ENCODE measurements around the gene RANGAP1.

The RANGAP1 gene

DNA sequence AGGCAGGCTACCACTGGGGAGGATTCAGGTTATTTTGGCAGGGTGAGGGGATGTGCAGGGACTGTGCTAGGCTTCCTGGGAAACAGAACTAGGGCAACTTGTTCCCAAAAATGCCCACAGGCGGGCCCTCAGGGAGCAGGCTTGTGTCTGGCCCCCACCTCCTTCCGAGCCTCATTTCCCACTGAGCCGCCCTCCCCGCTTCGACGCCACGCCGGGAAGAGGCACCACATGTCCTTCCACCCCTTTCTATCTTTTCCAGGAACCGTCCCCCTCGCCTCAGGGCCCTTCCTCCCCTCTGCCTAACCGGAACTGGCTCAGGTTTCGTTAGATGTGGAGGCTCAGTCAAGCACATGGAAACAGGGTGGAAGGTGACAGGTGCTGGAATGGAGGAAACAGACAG is 35.9 kb downstream of the RANGAP1 start:
- no peaks in the 10 kb centered on the region for H3K36me3 ChIP-seq (ENCODE audit: control insufficient read depth, insufficient read depth, low read length)
- no peaks in the 10 kb centered on the region for H3K4me1 ChIP-seq

DNA sequence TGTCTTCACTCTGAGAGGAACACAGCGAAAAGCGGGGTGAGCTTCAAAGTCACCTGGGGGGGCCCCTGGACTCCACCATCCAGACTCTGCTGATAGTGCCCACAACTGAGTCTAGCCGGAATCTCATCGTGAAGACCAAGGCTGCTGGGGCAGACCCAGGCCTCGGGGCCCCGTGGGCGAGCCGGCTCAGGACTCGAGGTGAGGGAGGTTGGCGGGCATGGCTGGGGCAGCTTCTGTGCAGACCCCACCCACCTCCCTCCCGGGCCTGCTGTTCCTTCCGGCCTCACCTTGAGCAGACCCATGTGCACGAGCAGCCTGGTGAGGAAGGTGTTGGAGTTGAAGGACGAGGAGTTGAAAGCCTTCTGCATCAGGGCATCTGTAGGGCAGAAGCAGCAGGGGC is 36.5 kb downstream of the RANGAP1 start:
- H3K4me3 ChIP-seq (ENCODE audit: low read depth, low read length), result no peak overlapping the region
- H3K79me2 ChIP-seq, result no peaks in the 10 kb centered on the region
- no peak overlapping the region for H3K27ac ChIP-seq
- H3K9ac ChIP-seq, result no peak overlapping the region
- H3K36me3 ChIP-seq (ENCODE audit: control insufficient read depth, insufficient read depth, low read length), result no peaks in the 10 kb centered on the region
- TF ChIP-seq, protein P1, sequence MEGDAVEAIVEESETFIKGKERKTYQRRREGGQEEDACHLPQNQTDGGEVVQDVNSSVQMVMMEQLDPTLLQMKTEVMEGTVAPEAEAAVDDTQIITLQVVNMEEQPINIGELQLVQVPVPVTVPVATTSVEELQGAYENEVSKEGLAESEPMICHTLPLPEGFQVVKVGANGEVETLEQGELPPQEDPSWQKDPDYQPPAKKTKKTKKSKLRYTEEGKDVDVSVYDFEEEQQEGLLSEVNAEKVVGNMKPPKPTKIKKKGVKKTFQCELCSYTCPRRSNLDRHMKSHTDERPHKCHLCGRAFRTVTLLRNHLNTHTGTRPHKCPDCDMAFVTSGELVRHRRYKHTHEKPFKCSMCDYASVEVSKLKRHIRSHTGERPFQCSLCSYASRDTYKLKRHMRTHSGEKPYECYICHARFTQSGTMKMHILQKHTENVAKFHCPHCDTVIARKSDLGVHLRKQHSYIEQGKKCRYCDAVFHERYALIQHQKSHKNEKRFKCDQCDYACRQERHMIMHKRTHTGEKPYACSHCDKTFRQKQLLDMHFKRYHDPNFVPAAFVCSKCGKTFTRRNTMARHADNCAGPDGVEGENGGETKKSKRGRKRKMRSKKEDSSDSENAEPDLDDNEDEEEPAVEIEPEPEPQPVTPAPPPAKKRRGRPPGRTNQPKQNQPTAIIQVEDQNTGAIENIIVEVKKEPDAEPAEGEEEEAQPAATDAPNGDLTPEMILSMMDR (IDR thresholded peaks at IDR 0.05), result no peak
- no peaks in the 10 kb centered on the region for H3K4me1 ChIP-seq
- no peaks in the 10 kb centered on the region for H3K9me3 ChIP-seq (ENCODE audit: control insufficient read depth, low read length)
- H3K4me2 ChIP-seq (ENCODE audit: low read length), result no peak overlapping the region
- H3K27me3 ChIP-seq (ENCODE audit: control insufficient read depth, insufficient read depth, low read length), result no peaks in the 10 kb centered on the region
- H2AFZ ChIP-seq, result no peak overlapping the region

More for the DNA sequence above, 35.9 kb downstream of the RANGAP1 start:
- Histone ChIP-seq H3K4me3 (ENCODE audit: low read depth, low read length) (no peak overlapping the region), H3K9me3 (ENCODE audit: control insufficient read depth, low read length) (no peaks in the 10 kb centered on the region), H3K79me2 (no peaks in the 10 kb centered on the region), H3K4me2 (ENCODE audit: low read length) (no peak overlapping the region), H3K9ac (no peak overlapping the region), H3K27me3 (ENCODE audit: control insufficient read depth, insufficient read depth, low read length) (no peaks in the 10 kb centered on the region), H3K27ac (no peak overlapping the region), H2AFZ (no peak overlapping the region)
- TF ChIP-seq, protein P1 (IDR thresholded peaks at IDR 0.05), result no peak

DNA sequence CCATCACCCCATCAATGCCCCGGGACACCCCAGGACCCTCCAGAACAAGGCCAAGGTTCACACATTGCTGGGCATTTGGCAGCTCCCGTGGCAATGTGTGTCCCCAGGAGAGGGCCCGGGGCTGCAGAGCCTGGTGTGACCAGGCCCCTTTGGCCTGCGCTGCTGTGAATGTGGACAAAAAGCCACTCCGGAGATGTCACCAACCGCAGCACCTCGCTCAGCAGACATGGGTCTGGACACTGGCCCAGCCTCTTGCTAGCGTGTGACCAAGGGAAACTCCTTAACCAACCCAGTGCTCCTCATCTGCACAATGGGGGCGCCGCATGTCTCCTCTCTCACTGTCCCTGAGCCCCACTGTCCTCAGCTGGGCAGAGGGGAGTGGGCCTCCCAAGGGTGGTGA is 37.2 kb downstream of the RANGAP1 start:
- Histone ChIP-seq H3K27ac (no peak overlapping the region), H3K4me2 (ENCODE audit: low read length) (no peak overlapping the region), H3K27me3 (ENCODE audit: control insufficient read depth, insufficient read depth, low read length) (no peaks in the 10 kb centered on the region), H3K9ac (no peak overlapping the region), H3K79me2 (no peaks in the 10 kb centered on the region), H3K9me3 (ENCODE audit: control insufficient read depth, low read length) (no peaks in the 10 kb centered on the region), H3K4me3 (ENCODE audit: low read depth, low read length) (no peak overlapping the region), H3K36me3 (ENCODE audit: control insufficient read depth, insufficient read depth, low read length) (no peaks in the 10 kb centered on the region), H2AFZ (no peak overlapping the region), H3K4me1 (no peaks in the 10 kb centered on the region)
- TF ChIP-seq, protein P1 (IDR thresholded peaks at IDR 0.05), result no peak

DNA sequence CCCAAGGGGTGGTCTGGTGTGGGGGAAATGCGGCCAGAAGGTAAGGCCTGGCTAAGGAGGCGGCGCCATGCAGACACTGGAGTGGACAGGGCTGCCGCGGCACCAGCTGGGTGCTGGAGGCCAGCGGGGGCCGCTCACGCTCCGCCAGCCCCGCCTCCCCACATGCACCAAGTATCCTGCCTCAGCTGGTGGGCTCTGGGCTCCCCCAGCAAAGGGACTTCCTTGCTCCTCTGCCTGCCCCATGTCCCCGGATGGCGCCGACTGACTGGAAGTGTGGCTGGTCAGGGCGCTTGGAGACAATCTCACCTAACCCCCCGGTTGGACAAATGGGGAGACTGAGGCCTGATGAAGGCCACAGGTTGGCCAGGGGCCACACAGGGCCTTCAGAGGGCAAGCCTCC is 37.7 kb downstream of the RANGAP1 start:
- no peak overlapping the region for H3K4me2 ChIP-seq (ENCODE audit: low read length)
- no peak overlapping the region for H2AFZ ChIP-seq
- no peaks in the 10 kb centered on the region for H3K36me3 ChIP-seq (ENCODE audit: control insufficient read depth, insufficient read depth, low read length)
- H3K27me3 ChIP-seq (ENCODE audit: control insufficient read depth, insufficient read depth, low read length), result no peaks in the 10 kb centered on the region
- TF ChIP-seq, protein P1 (IDR thresholded peaks at IDR 0.05), result no peak
- no peaks in the 10 kb centered on the region for H3K4me1 ChIP-seq
- no peak overlapping the region for H3K27ac ChIP-seq
- H3K79me2 ChIP-seq, result no peaks in the 10 kb centered on the region
- no peak overlapping the region for H3K4me3 ChIP-seq (ENCODE audit: low read depth, low read length)
- H3K9ac ChIP-seq, result no peak overlapping the region
- no peaks in the 10 kb centered on the region for H3K9me3 ChIP-seq (ENCODE audit: control insufficient read depth, low read length)

DNA sequence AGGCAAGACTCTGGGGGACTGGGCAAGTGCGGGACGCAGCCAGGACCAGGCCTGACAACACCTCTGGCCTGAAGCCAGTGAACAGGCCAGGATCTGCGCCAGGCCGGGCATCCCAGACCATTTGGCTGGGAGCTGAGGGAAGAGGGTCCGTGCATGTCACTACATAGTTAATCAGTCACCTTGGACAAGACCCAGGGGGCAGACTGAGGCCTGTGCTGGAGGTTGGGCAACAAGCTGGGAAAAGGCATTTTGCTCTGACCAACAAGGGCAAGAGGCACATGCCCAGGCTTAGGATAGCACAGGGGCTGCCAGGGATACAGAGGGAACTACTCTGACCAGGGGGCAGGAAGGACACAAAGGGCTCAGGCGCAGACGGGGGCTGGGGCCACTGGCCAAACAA is 38.3 kb downstream of the RANGAP1 start:
- H3K4me3 ChIP-seq (ENCODE audit: low read depth, low read length), result no peak overlapping the region
- H3K36me3 ChIP-seq (ENCODE audit: control insufficient read depth, insufficient read depth, low read length), result no peaks in the 10 kb centered on the region
- no peak overlapping the region for H2AFZ ChIP-seq
- no peak overlapping the region for H3K9ac ChIP-seq
- no peaks in the 10 kb centered on the region for H3K9me3 ChIP-seq (ENCODE audit: control insufficient read depth, low read length)
- no peaks in the 10 kb centered on the region for H3K79me2 ChIP-seq
- TF ChIP-seq, protein P1 (IDR thresholded peaks at IDR 0.05), result no peak
- no peaks in the 10 kb centered on the region for H3K27me3 ChIP-seq (ENCODE audit: control insufficient read depth, insufficient read depth, low read length)
- H3K4me2 ChIP-seq (ENCODE audit: low read length), result no peak overlapping the region
- H3K4me1 ChIP-seq, result no peaks in the 10 kb centered on the region
- no peak overlapping the region for H3K27ac ChIP-seq
